ENCODE data around the gene ANKRD6.

The ANKRD6 gene

GRCh38 chr6:89615882-89616281, 182.9 kb downstream of the ANKRD6 start:
- no peak for TF ChIP-seq GATA3 (IDR thresholded peaks at IDR 0.05; ENCODE audit: low read depth, low read length)
- no peak for TF ChIP-seq GATA2 (IDR thresholded peaks at IDR 0.05; ENCODE audit: low read depth, low read length)

GRCh38 chr6:89616531-89616930, 183.6 kb downstream of the ANKRD6 start:
- TF ChIP-seq GATA2 (IDR thresholded peaks at IDR 0.05; ENCODE audit: low read depth, low read length) (no peak), GATA3 (IDR thresholded peaks at IDR 0.05; ENCODE audit: low read depth, low read length) (no peak)

DNA sequence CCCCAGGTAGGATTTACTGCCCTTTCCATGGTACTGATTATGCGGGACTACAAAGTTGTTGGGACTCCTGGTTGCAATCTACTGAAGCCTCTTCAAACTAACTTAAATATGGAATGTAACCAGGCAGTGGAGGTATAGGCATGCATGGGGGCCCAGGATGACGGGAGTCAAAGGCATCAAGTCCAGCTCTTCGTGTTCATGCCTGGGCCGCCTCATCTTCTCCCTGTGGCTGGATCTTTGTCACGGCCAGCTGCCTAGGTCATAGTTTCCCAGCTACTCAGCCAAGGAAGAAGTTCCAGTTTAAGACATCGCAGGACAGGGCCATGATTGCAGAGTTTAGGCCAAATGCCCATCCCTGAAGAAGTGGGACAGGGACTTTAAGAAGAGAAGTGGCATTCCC, 185.1 kb downstream of the ANKRD6 start:
- TF ChIP-seq GATA3 (IDR thresholded peaks at IDR 0.05; ENCODE audit: low read depth, low read length) (no peak), GATA2 (IDR thresholded peaks at IDR 0.05; ENCODE audit: low read depth, low read length) (no peak)

GRCh38 chr6:89619567-89619966, 186.6 kb downstream of the ANKRD6 start:
- no peak for TF ChIP-seq GATA3 (IDR thresholded peaks at IDR 0.05; ENCODE audit: low read depth, low read length)
- no peak for TF ChIP-seq GATA2 (IDR thresholded peaks at IDR 0.05; ENCODE audit: low read depth, low read length)

DNA sequence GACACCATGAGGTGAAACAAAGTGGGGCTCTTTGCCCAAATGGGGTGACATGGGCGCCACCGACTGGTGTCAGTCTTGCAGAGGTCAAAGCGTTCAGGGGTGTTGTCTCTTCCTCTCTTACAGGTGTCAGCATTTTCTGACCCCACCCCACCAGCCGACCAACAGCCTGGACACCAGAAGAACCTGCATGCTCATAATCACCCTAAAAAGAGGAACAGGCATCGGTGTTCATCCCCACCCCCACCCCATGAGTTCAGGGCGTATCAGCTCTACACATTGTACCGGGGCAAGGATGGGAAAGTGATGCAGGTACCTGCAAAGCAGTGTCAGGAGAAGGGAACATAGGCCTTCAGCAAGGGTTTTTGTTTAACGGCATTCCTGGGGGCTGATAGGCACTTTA, 190.8 kb downstream of the ANKRD6 start:
- TF ChIP-seq GATA3 (IDR thresholded peaks at IDR 0.05; ENCODE audit: low read depth, low read length): no peak
- no peak for TF ChIP-seq GATA2 (IDR thresholded peaks at IDR 0.05; ENCODE audit: low read depth, low read length)

DNA sequence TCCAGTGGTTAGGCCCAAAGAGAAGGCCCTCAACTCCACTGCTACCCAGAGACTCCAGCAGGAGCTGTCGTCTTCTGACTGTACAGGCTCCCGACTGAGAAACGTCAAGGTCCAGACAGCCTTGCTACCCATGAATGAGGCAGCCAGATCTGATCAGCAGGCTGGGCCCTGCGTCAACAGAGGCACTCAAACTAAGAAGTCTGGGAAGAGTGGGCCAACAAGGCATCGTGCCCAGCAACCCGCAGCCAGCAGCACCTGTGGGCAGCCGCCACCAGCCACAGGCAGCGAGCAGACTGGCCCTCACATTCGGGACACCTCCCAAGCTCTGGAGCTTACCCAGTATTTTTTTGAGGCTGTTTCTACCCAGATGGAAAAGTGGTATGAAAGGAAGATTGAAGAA, 197.5 kb downstream of the ANKRD6 start:
- TF ChIP-seq GATA2 (IDR thresholded peaks at IDR 0.05; ENCODE audit: low read depth, low read length) (no peak), GATA3 (IDR thresholded peaks at IDR 0.05; ENCODE audit: low read depth, low read length) (no peak)

DNA sequence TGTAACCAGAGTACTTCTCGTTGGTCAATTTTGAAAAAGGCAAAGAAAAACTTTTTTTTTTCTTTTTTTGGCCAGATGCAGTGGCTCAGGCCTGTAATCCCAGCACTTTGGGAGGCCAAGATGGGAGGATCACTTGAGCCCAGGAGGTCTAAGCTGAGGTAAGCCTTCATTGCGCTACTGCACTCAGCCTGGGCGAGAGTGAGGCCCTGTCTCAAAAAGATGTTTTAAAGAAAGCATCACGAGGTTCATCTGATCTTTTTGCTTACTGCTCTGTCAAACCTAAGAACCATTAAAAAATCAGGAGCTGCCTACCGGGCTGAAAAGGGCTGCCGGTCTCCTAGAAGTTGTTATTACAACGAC, 205.0 kb downstream of the ANKRD6 start:
- TF ChIP-seq GATA3 (IDR thresholded peaks at IDR 0.05; ENCODE audit: low read depth, low read length) (no peak), GATA2 (IDR thresholded peaks at IDR 0.05; ENCODE audit: low read depth, low read length) (no peak)

GRCh38 chr6:89638320-89639195, 205.6 kb downstream of the ANKRD6 start, which contains the start of gene LYRM2:
TSS of gene LYRM2 (minus strand) at chr6:89638747. CDS start at chr6:89638716, 31 bp downstream.
- TF ChIP-seq GATA2 (IDR thresholded peaks at IDR 0.05; ENCODE audit: low read depth, low read length): no peak

- TF ChIP-seq GATA2 (IDR thresholded peaks at IDR 0.05; ENCODE audit: low read depth, low read length) (no peak), GATA3 (IDR thresholded peaks at IDR 0.05; ENCODE audit: low read depth, low read length) (no peak)
Observed at GRCh38 chr6:89640804-89641203, 207.9 kb downstream of the ANKRD6 start.

- no peak for TF ChIP-seq GATA2 (IDR thresholded peaks at IDR 0.05; ENCODE audit: low read depth, low read length)
- no peak for TF ChIP-seq GATA3 (IDR thresholded peaks at IDR 0.05; ENCODE audit: low read depth, low read length)
Observed at GRCh38 chr6:89642956-89643355, 210.0 kb downstream of the ANKRD6 start.

DNA sequence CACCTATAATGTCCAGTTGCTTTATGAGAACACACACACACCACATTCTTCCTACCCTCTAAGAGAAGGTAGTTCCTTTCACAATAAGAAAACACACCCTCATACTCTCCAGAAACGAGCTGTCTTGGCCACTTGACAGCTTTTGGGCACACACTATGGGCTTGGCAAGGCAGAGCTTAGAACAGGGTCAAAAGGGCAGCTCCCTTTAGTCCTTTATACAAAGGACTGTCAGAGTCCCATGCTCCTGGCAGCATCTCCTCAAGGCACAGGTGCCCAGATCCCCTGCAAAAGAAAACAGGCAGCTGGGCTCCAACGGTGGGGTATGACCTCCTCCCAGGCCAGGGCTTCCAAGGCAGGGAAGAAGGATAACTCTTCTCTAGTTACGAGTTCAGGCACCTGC, 210.5 kb downstream of the ANKRD6 start:
- no peak for TF ChIP-seq GATA3 (IDR thresholded peaks at IDR 0.05; ENCODE audit: low read depth, low read length)
- no peak for TF ChIP-seq GATA2 (IDR thresholded peaks at IDR 0.05; ENCODE audit: low read depth, low read length)

DNA sequence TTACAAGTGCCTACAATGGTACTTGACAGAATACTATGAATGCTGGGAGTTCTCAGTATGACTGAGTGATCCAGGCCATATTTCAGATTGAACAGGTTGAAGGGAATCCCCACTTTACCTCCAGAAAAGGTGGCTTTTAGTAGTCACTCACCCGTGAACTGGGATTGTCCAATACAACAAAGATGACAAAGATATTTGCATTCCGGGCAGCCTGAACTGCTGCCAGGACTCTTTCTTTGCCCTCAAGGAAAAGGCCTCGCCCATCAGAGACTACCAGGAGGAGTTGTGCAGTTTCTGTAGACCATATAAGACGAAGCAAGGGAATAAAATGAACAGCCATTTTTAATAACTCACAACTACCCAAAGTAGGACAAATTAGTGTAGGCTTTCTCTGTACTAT, 211.9 kb downstream of the ANKRD6 start:
- TF ChIP-seq GATA3 (IDR thresholded peaks at IDR 0.05; ENCODE audit: low read depth, low read length) (no peak), GATA2 (IDR thresholded peaks at IDR 0.05; ENCODE audit: low read depth, low read length) (no peak)

DNA sequence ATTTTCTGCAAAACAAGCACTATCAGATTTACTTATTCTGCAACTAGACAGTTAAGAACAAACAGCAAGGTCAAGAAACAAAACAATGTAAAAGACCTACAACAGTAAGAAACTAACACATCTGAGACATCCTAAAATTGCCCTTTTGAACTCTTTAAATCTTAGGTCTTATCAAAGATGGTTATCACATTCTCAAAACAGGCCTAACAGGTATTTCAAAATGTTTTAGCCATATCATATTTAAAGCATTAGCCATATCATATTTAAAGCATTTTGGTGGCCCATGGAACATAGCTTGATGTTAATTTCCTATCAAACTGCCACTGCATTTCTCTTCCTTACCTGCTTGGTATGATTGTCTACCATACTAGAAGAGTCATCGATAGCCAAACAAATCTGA, 216.7 kb downstream of the ANKRD6 start:
- TF ChIP-seq GATA2 (IDR thresholded peaks at IDR 0.05; ENCODE audit: low read depth, low read length) (no peak), GATA3 (IDR thresholded peaks at IDR 0.05; ENCODE audit: low read depth, low read length) (no peak)

DNA sequence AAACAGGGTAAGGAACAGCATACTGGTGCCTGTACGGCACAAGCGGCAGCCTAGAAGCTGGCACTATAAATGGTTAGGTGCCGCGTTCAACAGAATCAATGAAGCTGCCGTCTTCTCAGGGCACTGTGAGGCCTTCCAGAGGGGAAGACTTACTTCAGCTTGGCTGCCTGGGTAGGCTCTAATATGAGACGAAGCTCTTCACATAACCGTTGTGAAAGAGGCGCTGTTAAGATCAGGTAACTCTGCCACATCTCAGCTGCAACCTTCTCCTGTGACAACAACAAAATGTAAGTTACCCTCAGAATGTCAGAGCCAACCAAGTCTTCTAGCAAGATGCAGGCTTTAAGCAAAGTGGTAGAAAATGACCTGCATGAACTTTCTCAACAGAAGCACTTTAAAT, 217.6 kb downstream of the ANKRD6 start:
- TF ChIP-seq GATA3 (IDR thresholded peaks at IDR 0.05; ENCODE audit: low read depth, low read length) (no peak), GATA2 (IDR thresholded peaks at IDR 0.05; ENCODE audit: low read depth, low read length) (no peak)

GRCh38 chr6:89655122-89655521, 222.2 kb downstream of the ANKRD6 start:
- TF ChIP-seq GATA2 (IDR thresholded peaks at IDR 0.05; ENCODE audit: low read depth, low read length) (no peak), GATA3 (IDR thresholded peaks at IDR 0.05; ENCODE audit: low read depth, low read length) (no peak)

Measured in SH-SY5Y (cell line).